SK-N-SH (cell line): ENCODE data around the gene ABL2. TPM values are rescaled to one million over a fixed set of nuclear protein-coding genes. Genes with fewer than 3 reads are reported as not detected.
A peak's percentile ranks its signal among the peaks of the same experiment; 100 is the strongest.

Source experiments
- CTCF ChIA-PET: fragments of 300-600, 350-600 bp; formaldehyde crosslinking; extraction: SDS; loops from one replicate; lab custom pipeline; 2021; lab: Yijun Ruan, JAX
- POLR2A ChIA-PET: fragments of 350-600 bp; sonication (Branson Sonifier 250); formaldehyde crosslinking; extraction: SDS; loops from one replicate; lab custom pipeline; 2020; ENCODE audit warnings: antibody characterized with exemption, inconsistent platforms; lab: Yijun Ruan, JAX
- DNase-seq: peaks from one replicate; pipeline ENCODE4 v3.0.0; 2012
- H2AFZ ChIP-seq: fragments of 200-600 bp; sonication (generic); 2 replicates; pipeline ENCODE4 v1.8.1; 2016; ENCODE audit warnings: antibody characterized with exemption, mild to moderate bottlenecking, low read depth
- H3F3A ChIP-seq: fragments of 200-600 bp; sonication (generic); replicated peaks from 2 replicates; pipeline ENCODE3; 2016; ENCODE audit warnings: antibody characterized with exemption, mild to moderate bottlenecking; ENCODE audit not compliant: insufficient read depth
- H3K27ac ChIP-seq, 2 experiments: fragments of 200-500 bp in 1 of 2; fragments of 200-600 bp in 1 of 2; sonication (Bioruptor generic) in 1 of 2; sonication (generic), shearing (Covaris generic) in 1 of 2; 2 replicates each; pipeline versions ENCODE4 v1.5.1 to v1.6.1; 2014 to 2016; ENCODE audit warnings: low read depth in 2 of 2, inconsistent platforms in 1 of 2, low read length in 1 of 2, mild to moderate bottlenecking in 1 of 2, mixed read lengths in 1 of 2
- H3K27me3 ChIP-seq: fragments of 200-600 bp; sonication (generic), shearing (Covaris generic); 2 replicates; pipeline ENCODE4 v1.6.1; 2016; ENCODE audit warnings: mixed run types; ENCODE audit not compliant: insufficient read depth
- H3K36me3 ChIP-seq, 2 experiments: fragments of 200-500 bp in 1 of 2; fragments of 200-600 bp in 1 of 2; sonication (Bioruptor generic) in 1 of 2; sonication (generic) in 1 of 2; replicated peaks in 1 of 2; 2 replicates each; pipeline versions ENCODE3 to v1.5.1; 2014 to 2016; ENCODE audit warnings: low read length in 1 of 2, mild to moderate bottlenecking in 1 of 2; ENCODE audit not compliant: insufficient read depth in 2 of 2, control insufficient read depth in 1 of 2
- H3K4me1 ChIP-seq, 2 experiments: fragments of 200-500 bp in 1 of 2; fragments of 200-600 bp in 1 of 2; sonication (Bioruptor generic) in 1 of 2; sonication (generic), shearing (Covaris generic) in 1 of 2; 2 replicates each; pipeline versions ENCODE4 v1.5.1 to v1.6.1; 2014 to 2016; ENCODE audit warnings: low read depth in 1 of 2, low read length in 1 of 2, mixed run types in 1 of 2; ENCODE audit not compliant: insufficient read depth in 2 of 2, control insufficient read depth in 1 of 2
- H3K4me2 ChIP-seq: fragments of 200-600 bp; sonication (generic), shearing (Covaris generic); 2 replicates; pipeline ENCODE4 v1.6.1; 2017; ENCODE audit warnings: mixed run types
- H3K4me3 ChIP-seq, 2 experiments: fragments of 200-500 bp in 1 of 2; fragments of 200-600 bp in 1 of 2; sonication (Bioruptor generic) in 1 of 2; sonication (generic), shearing (Covaris generic) in 1 of 2; 2 replicates each; pipeline versions ENCODE4 v1.5.1 to v1.8.1; 2014 to 2016; ENCODE audit warnings: low read depth in 2 of 2, inconsistent platforms in 1 of 2, low read length in 1 of 2, mild to moderate bottlenecking in 1 of 2, mixed read lengths in 1 of 2, moderate library complexity in 1 of 2
- H3K79me2 ChIP-seq: fragments of 200-600 bp; sonication (generic); 2 replicates; pipeline ENCODE4 v1.8.1; 2017; ENCODE audit warnings: mild to moderate bottlenecking; ENCODE audit not compliant: insufficient read depth
- H3K9ac ChIP-seq: fragments of 200-600 bp; sonication (generic); 2 replicates; pipeline ENCODE4 v1.6.1; 2017; ENCODE audit warnings: mixed run types
- H3K9me2 ChIP-seq: fragments of 200-600 bp; sonication (generic); 2 replicates; pipeline ENCODE4 v1.6.1; 2017; ENCODE audit warnings: mixed run types
- H3K9me3 ChIP-seq: fragments of 200-600 bp; sonication (generic); 2 replicates; pipeline ENCODE4 v1.6.1; 2017; ENCODE audit warnings: mixed run types, mild to moderate bottlenecking, moderate library complexity
- H4K20me1 ChIP-seq: fragments of 200-600 bp; sonication (generic); 2 replicates; pipeline ENCODE4 v1.6.1; 2017; ENCODE audit warnings: mild to moderate bottlenecking, mixed run types; ENCODE audit not compliant: insufficient read depth
- CHD2 ChIP-seq: fragments of 150-350 bp; IDR thresholded peaks from 2 replicates; pipeline ENCODE4 v1.6.1; 2018; ENCODE audit warnings: low read length; ENCODE audit not compliant: partially characterized antibody
- ELF1 ChIP-seq: IDR thresholded peaks from 2 replicates; pipeline ENCODE4 v1.4.0; 2012
- EP300 ChIP-seq, 2 experiments: IDR thresholded peaks; 2 replicates each; pipeline versions ENCODE4 v1.4.0 to v1.6.1; 2012; ENCODE audit warnings: borderline replicate concordance in 1 of 2, low read depth in 1 of 2, low read length in 1 of 2
- FOSL2 ChIP-seq: IDR thresholded peaks from 2 replicates; pipeline ENCODE4 v1.4.0; 2012; ENCODE audit warnings: low read depth, mild to moderate bottlenecking, moderate library complexity, borderline replicate concordance
- JUND ChIP-seq: IDR thresholded peaks from 2 replicates; pipeline ENCODE4 v1.4.0; 2012
- TAF1 ChIP-seq: IDR thresholded peaks from 2 replicates; pipeline ENCODE4 v1.6.1; 2012; ENCODE audit warnings: low read depth, mild to moderate bottlenecking, low read length, moderate library complexity, borderline replicate concordance
- TCF12 ChIP-seq: IDR thresholded peaks from 2 replicates; pipeline ENCODE4 v1.4.0; 2012
- WGBS: methylation state at CpG from one replicate; pipeline ENCODE4 v1.1.6; 2017; ENCODE audit warnings: low lambda C conversion rate; 5-methylcytosine and 5-hydroxymethylcytosine counted together
- polyA plus RNA-seq, 3 experiments: library from polyadenylated mRNA; depleted of rRNA; stranded (reverse); fragments of >200 nt; gene quantifications; 2 replicates each; pipeline ENCODE4 v1.2.3, GENCODE V29; 2012
- TF ChIP-seq, protein P1 (sequence below): IDR thresholded peaks from 2 replicates; pipeline ENCODE4 v1.4.0; 2012; ENCODE audit warnings: low read depth
- TF ChIP-seq, protein P2 (sequence below): fragments of 150-350 bp; IDR thresholded peaks from 2 replicates; pipeline ENCODE4 v1.6.1; 2016; ENCODE audit warnings: mild to moderate bottlenecking, low read depth, low read length

ABL2 gene
- polyA plus RNA-seq, 1 of the 3 experiments (the other 2 are of a cell fraction): 7.5 TPM

DNA sequence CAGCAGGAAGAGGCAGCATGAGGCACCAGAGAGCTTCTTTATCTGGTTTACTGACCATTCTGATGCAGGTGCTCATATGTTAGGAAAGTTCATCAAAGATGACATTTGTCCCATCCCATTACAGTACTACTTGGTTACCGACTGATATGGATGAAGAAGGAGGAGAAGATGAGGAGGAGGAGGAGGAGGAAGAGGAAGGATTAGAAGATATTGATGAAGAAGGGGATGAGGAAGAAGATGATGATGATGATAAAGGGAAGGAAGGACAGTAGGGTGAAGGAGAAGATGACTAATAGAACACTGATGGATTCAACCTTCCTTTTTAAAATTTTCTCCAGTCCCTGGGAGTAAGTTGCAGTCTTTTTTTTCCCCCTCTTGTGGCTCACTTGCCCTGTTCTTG is 45.1 kb downstream of the ABL2 start (continued):
- TF ChIP-seq, protein P1, sequence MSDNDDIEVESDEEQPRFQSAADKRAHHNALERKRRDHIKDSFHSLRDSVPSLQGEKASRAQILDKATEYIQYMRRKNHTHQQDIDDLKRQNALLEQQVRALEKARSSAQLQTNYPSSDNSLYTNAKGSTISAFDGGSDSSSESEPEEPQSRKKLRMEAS: no peak
- TF ChIP-seq CHD2: no peak

DNA sequence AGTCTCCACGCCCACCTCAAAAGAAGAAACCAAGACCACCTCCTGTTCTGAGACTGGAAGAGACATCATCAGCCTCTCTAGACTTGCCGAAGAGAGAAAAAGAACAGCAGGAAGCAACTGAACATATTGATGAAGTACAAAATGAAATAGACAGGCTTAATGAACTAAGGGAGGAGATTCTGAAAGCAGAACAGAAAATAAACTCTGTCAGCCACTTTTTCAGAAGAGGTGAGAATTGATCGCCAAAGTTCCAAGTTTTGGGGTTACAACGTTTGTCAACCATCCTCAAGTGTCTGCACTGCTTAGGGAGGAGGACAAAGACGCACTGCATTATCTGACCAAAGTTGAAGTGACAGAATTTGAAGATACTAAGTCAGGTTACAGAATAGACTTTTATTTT is 45.6 kb downstream of the ABL2 start:
- Histone ChIP-seq H3K79me2 (peaks cover 51% of the 10 kb centered on the region), H3K9ac (no peak overlapping the region), H3K9me2 (no peaks in the 10 kb centered on the region), H4K20me1 (no peaks in the 10 kb centered on the region), H3K4me3 (no peak overlapping the region), H3K27ac (no peak overlapping the region), H3K36me3 (no peaks in the 10 kb centered on the region), H3F3A (peaks cover 6% of the 10 kb centered on the region), H3K4me2 (no peak overlapping the region), H2AFZ (no peak overlapping the region), H3K4me1 (peaks cover 0 to 8% of the 10 kb centered on the region in 2 experiments; a peak in 2 of 4 replicates), H3K9me3 (no peaks in the 10 kb centered on the region), H3K27me3 (no peaks in the 10 kb centered on the region)
- WGBS: 93% methylated on average over 5 of the region's 5 CpGs
- ChIA-PET CTCF (interaction anchor here (1.0 kb wide), 1 partner anchor 8 kb away, joined by 3 read pairs; no protein-coding TSS in a partner anchor), POLR2A (no interaction called here)
- no peak for DNase-seq
- TF ChIP-seq TCF12 (no peak), EP300 (IDR thresholded peaks at IDR 0.05; ENCODE audit: borderline replicate concordance in 1 of 2, low read depth in 1 of 2, low read length in 1 of 2) (no peak), ELF1 (no peak), TAF1 (no peak), JUND (no peak)

DNA sequence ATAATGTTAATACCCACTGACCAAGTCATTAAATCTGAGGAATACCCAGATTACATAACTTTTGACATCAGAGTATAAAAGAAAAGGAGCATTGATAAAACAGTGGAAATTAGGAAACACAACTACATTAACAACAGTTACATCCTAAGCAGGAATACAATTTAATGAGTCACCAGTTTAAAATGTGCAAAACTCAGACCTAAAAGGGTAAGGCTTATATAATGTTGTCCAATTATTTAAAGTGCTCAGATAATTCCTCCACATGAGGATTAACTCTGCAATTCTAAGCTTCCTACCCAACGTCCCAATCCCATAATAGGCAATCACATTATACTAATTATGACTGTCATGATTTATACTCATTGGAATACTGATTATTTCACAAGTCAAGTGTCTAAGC is 50.5 kb downstream of the ABL2 start:
- Histone ChIP-seq H3K9ac (no peak overlapping the region; the same call in 1 of the 2 replicates), H3K79me2 (peaks cover 69% of the 10 kb centered on the region), H3F3A (peaks cover 19% of the 10 kb centered on the region), H2AFZ (no peak overlapping the region), H3K4me2 (peak overlapping the region; percentile 26)
- no peak for DNase-seq
- WGBS: 11% methylated on average over 1 of the region's 1 CpG
- ChIA-PET POLR2A (no interaction called here), CTCF (no interaction called here)
- TF ChIP-seq, protein P2, sequence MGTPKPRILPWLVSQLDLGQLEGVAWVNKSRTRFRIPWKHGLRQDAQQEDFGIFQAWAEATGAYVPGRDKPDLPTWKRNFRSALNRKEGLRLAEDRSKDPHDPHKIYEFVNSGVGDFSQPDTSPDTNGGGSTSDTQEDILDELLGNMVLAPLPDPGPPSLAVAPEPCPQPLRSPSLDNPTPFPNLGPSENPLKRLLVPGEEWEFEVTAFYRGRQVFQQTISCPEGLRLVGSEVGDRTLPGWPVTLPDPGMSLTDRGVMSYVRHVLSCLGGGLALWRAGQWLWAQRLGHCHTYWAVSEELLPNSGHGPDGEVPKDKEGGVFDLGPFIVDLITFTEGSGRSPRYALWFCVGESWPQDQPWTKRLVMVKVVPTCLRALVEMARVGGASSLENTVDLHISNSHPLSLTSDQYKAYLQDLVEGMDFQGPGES: no peak
- TF ChIP-seq FOSL2: peak; percentile 19; the same call in 1 of the 2 replicates
- peak; percentile 63 for TF ChIP-seq JUND
- TF ChIP-seq, all 33 proteins: peak for 2
- no peaks in the 10 kb centered on the region for H3K9me3 ChIP-seq
- no peaks in the 10 kb centered on the region for H4K20me1 ChIP-seq
- peaks cover 2 to 17% of the 10 kb centered on the region in 2 experiments; a peak in 2 of 4 replicates for H3K4me1 ChIP-seq
- peak overlapping the region; percentile 19 to 64; a peak in 3 of 4 replicates for H3K27ac ChIP-seq
- no peaks in the 10 kb centered on the region for H3K27me3 ChIP-seq
- H3K9me2 ChIP-seq: no peaks in the 10 kb centered on the region
- H3K4me3 ChIP-seq: no peak overlapping the region
- no peaks in the 10 kb centered on the region for H3K36me3 ChIP-seq
